A673 (cell line): ENCODE results near the gene ACP4.

ENCODE experiments used
- EZH2 ChIP-seq: fragments of 200-600 bp; sonication (generic); IDR thresholded peaks from 2 replicates; pipeline ENCODE4 v1.6.1; 2017; ENCODE audit warnings: borderline replicate concordance, low read depth, mild to moderate bottlenecking, mixed read lengths, antibody characterized with exemption, low read length; ENCODE audit not compliant: poor library complexity, severe bottlenecking
- TF ChIP-seq, protein P1 (sequence below): fragments of 300-800, 200-600 bp; sonication (generic); conservative IDR thresholded peaks from 2 replicates; pipeline ENCODE4 v1.5.1; 2017; ENCODE audit warnings: low read depth, mild to moderate bottlenecking, antibody characterized with exemption, low read length, moderate library complexity, mixed read lengths

DNA sequence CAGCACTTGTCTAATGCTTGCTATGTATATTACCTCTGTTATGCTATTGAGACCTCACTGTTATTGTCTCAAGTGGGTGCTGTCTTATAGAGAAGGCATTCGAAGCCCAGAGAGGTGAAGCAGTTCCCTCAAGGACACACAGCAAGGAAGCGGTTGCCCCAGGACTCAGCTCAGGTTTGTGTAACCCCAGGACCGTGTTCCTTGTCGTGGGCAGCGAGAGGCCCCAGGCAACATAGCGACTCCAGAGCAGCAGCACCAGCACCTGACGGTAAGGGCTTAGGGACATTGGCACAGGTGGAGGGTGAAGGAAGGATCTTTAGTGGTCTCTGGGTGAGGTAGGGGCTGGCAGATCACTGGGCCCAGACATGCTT is 40.8 kb downstream of the ACP4 start:
- TF ChIP-seq, protein P1, sequence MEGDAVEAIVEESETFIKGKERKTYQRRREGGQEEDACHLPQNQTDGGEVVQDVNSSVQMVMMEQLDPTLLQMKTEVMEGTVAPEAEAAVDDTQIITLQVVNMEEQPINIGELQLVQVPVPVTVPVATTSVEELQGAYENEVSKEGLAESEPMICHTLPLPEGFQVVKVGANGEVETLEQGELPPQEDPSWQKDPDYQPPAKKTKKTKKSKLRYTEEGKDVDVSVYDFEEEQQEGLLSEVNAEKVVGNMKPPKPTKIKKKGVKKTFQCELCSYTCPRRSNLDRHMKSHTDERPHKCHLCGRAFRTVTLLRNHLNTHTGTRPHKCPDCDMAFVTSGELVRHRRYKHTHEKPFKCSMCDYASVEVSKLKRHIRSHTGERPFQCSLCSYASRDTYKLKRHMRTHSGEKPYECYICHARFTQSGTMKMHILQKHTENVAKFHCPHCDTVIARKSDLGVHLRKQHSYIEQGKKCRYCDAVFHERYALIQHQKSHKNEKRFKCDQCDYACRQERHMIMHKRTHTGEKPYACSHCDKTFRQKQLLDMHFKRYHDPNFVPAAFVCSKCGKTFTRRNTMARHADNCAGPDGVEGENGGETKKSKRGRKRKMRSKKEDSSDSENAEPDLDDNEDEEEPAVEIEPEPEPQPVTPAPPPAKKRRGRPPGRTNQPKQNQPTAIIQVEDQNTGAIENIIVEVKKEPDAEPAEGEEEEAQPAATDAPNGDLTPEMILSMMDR, result no peak
- no peak for TF ChIP-seq EZH2
